SK-N-MC (cell line): ENCODE measurements around the gene DNAAF1.

Experiments used
- EZH2 ChIP-seq: fragments of 200-600 bp; sonication (generic); IDR thresholded peaks from one replicate; pipeline ENCODE4 v1.6.1; 2017; ENCODE audit warnings: antibody characterized with exemption
- FOXP2 ChIP-seq: optimal IDR thresholded peaks from 2 replicates; pipeline ENCODE3; 2011; ENCODE audit warnings: mild to moderate bottlenecking, moderate library complexity; ENCODE audit not compliant: insufficient read depth; ENCODE audit errors: extremely low read length, control extremely low read depth
- POLR2AphosphoS5 ChIP-seq: IDR thresholded peaks from 2 replicates; pipeline ENCODE4 v1.6.1; 2012; ENCODE audit warnings: mild to moderate bottlenecking, low read depth, low read length, borderline replicate concordance

DNA sequence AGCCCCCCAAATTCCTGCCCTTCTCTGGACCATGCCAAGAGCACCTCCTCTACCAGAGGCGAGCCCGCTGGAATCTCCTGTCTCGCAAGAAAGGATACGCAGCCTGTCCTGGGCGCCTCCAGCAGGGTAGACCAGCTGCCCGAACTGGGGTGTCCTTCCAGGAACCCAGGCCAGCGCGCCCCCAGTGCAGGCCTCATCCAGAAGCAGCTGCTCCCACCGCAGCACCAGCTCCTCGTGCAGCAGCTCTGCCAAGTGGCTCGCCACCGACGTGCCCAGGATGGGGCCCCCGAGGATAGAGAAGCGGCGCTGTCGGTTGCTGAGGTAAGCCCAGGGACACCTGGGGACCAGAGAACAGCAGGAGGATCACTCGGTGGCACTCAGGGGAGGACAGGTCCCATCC is 37.0 kb downstream of the DNAAF1 start:
- TF ChIP-seq EZH2 = no peak
- no peak for TF ChIP-seq POLR2AphosphoS5
- TF ChIP-seq FOXP2 = no peak
